GM12878 (cell line): ENCODE data around the gene CD93. TPM values are rescaled to one million over a fixed set of nuclear protein-coding genes. Genes with fewer than 3 reads are reported as not detected.

Experiments
- ATAC-seq: fragments of 200-7000 bp; cut with Tn5 transposase; 3 replicates; pipeline ENCODE4 v1.9.1; 2020; ENCODE audit warnings: mild to moderate bottlenecking, moderate library complexity
- BruUV-seq: library from RNA; stranded (reverse); fragments of 400-500 nt; replicated peaks from 2 replicates; lab custom pipeline; 2021; lab: Mats Ljungman, UMichigan
- CTCF ChIA-PET: fragments of 300-600 bp; sonication (Branson Sonifier 250); formaldehyde crosslinking; extraction: SDS; loops from one replicate; lab custom pipeline; 2021; ENCODE audit warnings: inconsistent platforms; lab: Yijun Ruan, JAX
- POLR2A ChIA-PET: fragments of 350-600 bp; formaldehyde crosslinking; extraction: SDS; loops from one replicate; lab custom pipeline; 2021; ENCODE audit warnings: inconsistent platforms; lab: Charles Lee
- RAD21 ChIA-PET: fragments of 300-600 bp; sonication (Branson Sonifier 250); formaldehyde crosslinking; loops from one replicate; lab custom pipeline; 2023; ENCODE audit warnings: antibody characterized with exemption; ENCODE audit not compliant: unreplicated experiment; lab: Charles Lee
- SMC1A ChIA-PET: fragments of 300-600 bp; sonication (Branson Sonifier 250); formaldehyde crosslinking; loops from one replicate; lab custom pipeline; 2023; ENCODE audit not compliant: unreplicated experiment, uncharacterized antibody; lab: Charles Lee
- DNase-seq: peaks from one replicate; pipeline ENCODE4 v3.0.0-alpha.2; 2011; ENCODE audit warnings: low read depth, low spot score
- FAIRE-seq: peaks from 3 replicates; lab custom pipeline; 2011; peaks lifted over from hg19 to GRCh38; lab: Jason Lieb, UNC
- H2AFZ ChIP-seq: 2 replicates; pipeline ENCODE4 v1.6.0; 2011; ENCODE audit warnings: low read depth, low read length, control low read depth; ENCODE audit not compliant: control insufficient read depth
- H3K27ac ChIP-seq: 2 replicates; pipeline ENCODE4 v1.5.1; 2011; ENCODE audit warnings: control low read depth; ENCODE audit not compliant: control insufficient read depth, insufficient read depth
- H3K27me3 ChIP-seq, 2 experiments: replicated peaks in 1 of 2; 2 replicates each; pipeline versions ENCODE4 v1.6.0 to v1.6.1; 2011; ENCODE audit warnings: low read length in 1 of 2; ENCODE audit not compliant: control insufficient read depth in 2 of 2, insufficient read depth in 2 of 2
- H3K36me3 ChIP-seq, 2 experiments: 2 replicates each; pipeline ENCODE4 v1.5.1; 2011; ENCODE audit warnings: low read length in 1 of 2; ENCODE audit not compliant: control insufficient read depth in 2 of 2, insufficient read depth in 2 of 2
- H3K4me1 ChIP-seq: 2 replicates; pipeline ENCODE4 v1.6.1; 2011; ENCODE audit warnings: mild to moderate bottlenecking, low read length, moderate library complexity, mixed read lengths; ENCODE audit not compliant: control insufficient read depth, insufficient read depth
- H3K4me2 ChIP-seq: 2 replicates; pipeline ENCODE4 v1.6.0; 2011; ENCODE audit warnings: control low read depth; ENCODE audit not compliant: control insufficient read depth, insufficient read depth
- H3K4me3 ChIP-seq: fragments of 200-600 bp; sonication (generic); 2 replicates; pipeline ENCODE4 v1.5.1; 2016
- H3K79me2 ChIP-seq: 2 replicates; pipeline ENCODE4 v1.6.0; 2011; ENCODE audit warnings: low read length; ENCODE audit not compliant: control insufficient read depth, insufficient read depth
- H3K9ac ChIP-seq: 2 replicates; pipeline ENCODE4 v1.8.0; 2011; ENCODE audit warnings: low read length, control low read depth, mixed read lengths; ENCODE audit not compliant: control insufficient read depth, insufficient read depth
- H3K9me3 ChIP-seq: replicated peaks from 3 replicates; pipeline ENCODE4 v1.5.1; 2011; ENCODE audit warnings: mild to moderate bottlenecking, low read length; ENCODE audit not compliant: control insufficient read depth, insufficient read depth
- H4K20me1 ChIP-seq: 2 replicates; pipeline ENCODE4 v1.6.0; 2011; ENCODE audit not compliant: control insufficient read depth, insufficient read depth
- CBX5 ChIP-seq: sonication (generic); IDR thresholded peaks from 2 replicates; pipeline ENCODE4 v1.6.1; 2016; ENCODE audit warnings: low read depth, moderate library complexity, mild to moderate bottlenecking, inconsistent platforms
- EP300 ChIP-seq, 2 experiments: fragments of 150-350 bp in 1 of 2; IDR thresholded peaks; 2 replicates each; pipeline ENCODE4 v1.6.1; 2011 to 2012; ENCODE audit warnings: low read depth in 2 of 2, low read length in 2 of 2, borderline replicate concordance in 1 of 2, improper control_type of control experiment in 1 of 2, inconsistent platforms in 1 of 2; ENCODE audit not compliant: control insufficient read depth in 1 of 2
- ETV6 ChIP-seq, 2 experiments: fragments of 450-650 bp in 1 of 2; IDR thresholded peaks in 1 of 2; conservative IDR thresholded peaks in 1 of 2; 2 replicates each; pipeline ENCODE4 v1.6.1; 2014; ENCODE audit warnings: antibody characterized with exemption in 1 of 2, borderline replicate concordance in 1 of 2, low read depth in 1 of 2, mild to moderate bottlenecking in 1 of 2, moderate library complexity in 1 of 2
- GATAD2B ChIP-seq: fragments of 450-650 bp; conservative IDR thresholded peaks from 2 replicates; pipeline ENCODE4 v1.6.1; 2017; ENCODE audit warnings: low read depth, mild to moderate bottlenecking, moderate library complexity
- HDAC2 ChIP-seq: fragments of 200-600 bp; sonication (generic); IDR thresholded peaks from 2 replicates; pipeline ENCODE4 v1.6.1; 2017
- MTA2 ChIP-seq: fragments of 450-650 bp; IDR thresholded peaks from 2 replicates; pipeline ENCODE4 v1.6.1; 2016; ENCODE audit warnings: low read depth, mild to moderate bottlenecking, moderate library complexity
- PAX8 ChIP-seq: fragments of 450-650 bp; IDR thresholded peaks from 2 replicates; pipeline ENCODE4 v1.6.1; 2017; ENCODE audit warnings: mild to moderate bottlenecking, moderate library complexity
- SUZ12 ChIP-seq: fragments of 200-600 bp; sonication (generic); IDR thresholded peaks from one replicate; pipeline ENCODE4 v1.6.1; 2018; ENCODE audit warnings: antibody characterized with exemption, mild to moderate bottlenecking; ENCODE audit not compliant: unreplicated experiment
- TCF3 ChIP-seq: IDR thresholded peaks from 2 replicates; pipeline ENCODE4 v1.6.1; 2012; ENCODE audit warnings: low read depth, mild to moderate bottlenecking, low read length, borderline replicate concordance; ENCODE audit not compliant: insufficient read depth
- USF1 ChIP-seq: IDR thresholded peaks from 2 replicates; pipeline ENCODE4 v1.6.1; 2011; ENCODE audit warnings: borderline replicate concordance, low read depth, mild to moderate bottlenecking, moderate library complexity, mixed read lengths, low read length; ENCODE audit not compliant: insufficient read depth; ENCODE audit errors: extremely low read length
- ZNF217 ChIP-seq: fragments of 450-650 bp; IDR thresholded peaks from 2 replicates; pipeline ENCODE4 v1.6.1; 2017; ENCODE audit warnings: antibody characterized with exemption, mild to moderate bottlenecking
- WGBS: methylation state at CpG from one replicate; pipeline ENCODE4 v1.1.6; 2016; ENCODE audit warnings: low lambda C conversion rate; ENCODE audit not compliant: insufficient replicate concordance, insufficient coverage; ENCODE audit errors: missing lambda C conversion rate; 5-methylcytosine and 5-hydroxymethylcytosine counted together
- in situ Hi-C: fragments of 300-500 bp; cut with MboI; formaldehyde crosslinking; loops from 9 replicates; pipeline ENCODE4 v1.14.3; 2018; ENCODE audit warnings: mixed read lengths
- intact Hi-C: fragments of 100-400 bp; cut with micrococcal nuclease; formaldehyde crosslinking; loops from one replicate; pipeline ENCODE4 v1.14.2; 2022; ENCODE audit not compliant: unreplicated experiment
- polyA plus RNA-seq, 11 experiments: library from polyadenylated mRNA; depleted of rRNA in 4 of 11; unstranded in 6 of 11; stranded (reverse) in 5 of 11; fragments of >200 nt; fragmentation: Nextera tagmentation in 4 of 11; fragmentation: Illumina TruSeq in 1 of 11; extraction: Ambion mirVana in 4 of 11; extraction: Trizol in 1 of 11; gene quantifications; 1 replicate in 1 of 11; 2 replicates in 10 of 11; pipeline versions ENCODE4 v1.2.1 to v1.2.3, GENCODE V29; 2011 to 2016; ENCODE audit warnings: inconsistent platforms in 2 of 11, missing spikeins in 2 of 11, low read depth in 1 of 11
- total RNA-seq, 4 experiments: library from RNA; depleted of rRNA in 3 of 4; stranded (reverse); fragments of >200 nt in 3 of 4; fragmentation: Illumina TruSeq in 1 of 4; extraction: Trizol in 1 of 4; gene quantifications; 2 replicates each; pipeline versions ENCODE4 v1.2.1 to v1.2.3, GENCODE V29; 2013 to 2021
- TF ChIP-seq, protein P1 (sequence below), 3 experiments: IDR thresholded peaks in 2 of 3; conservative IDR thresholded peaks in 1 of 3; 2 replicates each; pipeline ENCODE4 v1.5.1; 2011; ENCODE audit warnings: low read depth in 3 of 3, low read length in 3 of 3, mild to moderate bottlenecking in 3 of 3, control low read depth in 2 of 3, moderate library complexity in 2 of 3, inconsistent platforms in 1 of 3, mixed read lengths in 1 of 3; ENCODE audit not compliant: control insufficient read depth in 2 of 3, insufficient read depth in 1 of 3; ENCODE audit errors: extremely low read depth in 1 of 3
- TF ChIP-seq, protein P2 (sequence below): IDR thresholded peaks from 2 replicates; pipeline ENCODE4 v1.6.1; 2011; ENCODE audit warnings: mild to moderate bottlenecking, low read depth, low read length, moderate library complexity; ENCODE audit not compliant: insufficient replicate concordance

Gene CD93
- total and polyA plus RNA-seq, 10 of the 15 experiments (the other 5 are each of a cell fraction or from before 2014, with no cell fraction given), result 0.20 to 2.7 (median 0.92) TPM

GRCh38 chr20:23060629-23061028, 25.5 kb downstream of the CD93 start:
- Histone ChIP-seq H3K9ac (no peak overlapping the region), H3K4me1 (no peaks in the 10 kb centered on the region), H3K4me2 (no peak overlapping the region), H3K27me3 (no peaks in the 10 kb centered on the region), H3K27ac (no peak overlapping the region), H3K36me3 (no peaks in the 10 kb centered on the region), H2AFZ (no peak overlapping the region), H3K4me3 (no peak overlapping the region)
- in situ Hi-C loops (no loop called here), intact Hi-C loops (loop anchor here (5.0 kb wide), 1 partner anchor 132 kb away; no protein-coding TSS in a partner anchor)
- ChIA-PET SMC1A (interaction anchor here (1.0 to 6.6 kb wide), 7 partner anchors 10 to 369 kb away, joined by 3 to 27 read pairs (median 5); no protein-coding TSS in a partner anchor), CTCF (interaction anchor here (0.9 to 2.9 kb wide), 10 partner anchors 10 to 369 kb away, joined by 3 to 11 read pairs (median 5); no protein-coding TSS in a partner anchor), POLR2A (no interaction called here), RAD21 (interaction anchor here (1.3 to 2.0 kb wide), 3 partner anchors 19 to 141 kb away, joined by 3 to 7 read pairs (median 3); no protein-coding TSS in a partner anchor)
- 21% methylated on average over 4 of the region's 4 CpGs for WGBS
- no peak for ATAC-seq
- FAIRE-seq, result no peak
- no TSS peak for BruUV-seq
- no peak for TF ChIP-seq GATAD2B
- TF ChIP-seq ETV6 (conservative IDR thresholded peaks at IDR 0.05 in 1 of 2, IDR thresholded peaks at IDR 0.05 in 1 of 2; ENCODE audit: borderline replicate concordance in 1 of 2, low read depth in 1 of 2), result no peak
- TF ChIP-seq, protein P1, sequence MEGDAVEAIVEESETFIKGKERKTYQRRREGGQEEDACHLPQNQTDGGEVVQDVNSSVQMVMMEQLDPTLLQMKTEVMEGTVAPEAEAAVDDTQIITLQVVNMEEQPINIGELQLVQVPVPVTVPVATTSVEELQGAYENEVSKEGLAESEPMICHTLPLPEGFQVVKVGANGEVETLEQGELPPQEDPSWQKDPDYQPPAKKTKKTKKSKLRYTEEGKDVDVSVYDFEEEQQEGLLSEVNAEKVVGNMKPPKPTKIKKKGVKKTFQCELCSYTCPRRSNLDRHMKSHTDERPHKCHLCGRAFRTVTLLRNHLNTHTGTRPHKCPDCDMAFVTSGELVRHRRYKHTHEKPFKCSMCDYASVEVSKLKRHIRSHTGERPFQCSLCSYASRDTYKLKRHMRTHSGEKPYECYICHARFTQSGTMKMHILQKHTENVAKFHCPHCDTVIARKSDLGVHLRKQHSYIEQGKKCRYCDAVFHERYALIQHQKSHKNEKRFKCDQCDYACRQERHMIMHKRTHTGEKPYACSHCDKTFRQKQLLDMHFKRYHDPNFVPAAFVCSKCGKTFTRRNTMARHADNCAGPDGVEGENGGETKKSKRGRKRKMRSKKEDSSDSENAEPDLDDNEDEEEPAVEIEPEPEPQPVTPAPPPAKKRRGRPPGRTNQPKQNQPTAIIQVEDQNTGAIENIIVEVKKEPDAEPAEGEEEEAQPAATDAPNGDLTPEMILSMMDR (IDR thresholded peaks at IDR 0.05 in 2 of 3, conservative IDR thresholded peaks at IDR 0.05 in 1 of 3; ENCODE audit: control insufficient read depth in 2 of 3, extremely low read depth in 1 of 3, insufficient read depth in 1 of 3, low read depth in 3 of 3, low read length in 3 of 3), result no peak
- no peak for TF ChIP-seq ZNF217
- TF ChIP-seq HDAC2, result no peak
- TF ChIP-seq PAX8, result no peak
- TF ChIP-seq TCF3, result no peak
- no peak for TF ChIP-seq USF1
- no peak for TF ChIP-seq MTA2
- TF ChIP-seq, protein P2, sequence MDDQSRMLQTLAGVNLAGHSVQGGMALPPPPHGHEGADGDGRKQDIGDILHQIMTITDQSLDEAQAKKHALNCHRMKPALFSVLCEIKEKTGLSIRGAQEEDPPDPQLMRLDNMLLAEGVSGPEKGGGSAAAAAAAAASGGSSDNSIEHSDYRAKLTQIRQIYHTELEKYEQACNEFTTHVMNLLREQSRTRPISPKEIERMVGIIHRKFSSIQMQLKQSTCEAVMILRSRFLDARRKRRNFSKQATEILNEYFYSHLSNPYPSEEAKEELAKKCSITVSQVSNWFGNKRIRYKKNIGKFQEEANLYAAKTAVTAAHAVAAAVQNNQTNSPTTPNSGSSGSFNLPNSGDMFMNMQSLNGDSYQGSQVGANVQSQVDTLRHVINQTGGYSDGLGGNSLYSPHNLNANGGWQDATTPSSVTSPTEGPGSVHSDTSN, result no peak
- no peak for TF ChIP-seq EP300 (IDR thresholded peaks at IDR 0.05; ENCODE audit: borderline replicate concordance in 1 of 2, control insufficient read depth in 1 of 2, low read depth in 2 of 2, low read length in 2 of 2)
- TF ChIP-seq SUZ12, result no peak
- TF ChIP-seq CBX5, result no peak
- TF ChIP-seq, all 136 proteins: peak for 0
- H4K20me1 ChIP-seq, result no peaks in the 10 kb centered on the region
- H3K9me3 ChIP-seq, result no peaks in the 10 kb centered on the region; the same call in 2 of the 3 replicates
- H3K79me2 ChIP-seq, result no peaks in the 10 kb centered on the region
- DNase-seq, result no peak
